ENCODE data around the gene MAP3K21.

GRCh38 chr1:233389893-233390292 lies 62.4 kb downstream of the MAP3K21 start:
- TF ChIP-seq CTCF (conservative IDR thresholded peaks at IDR 0.05 in 1 of 2, IDR thresholded peaks at IDR 0.05 in 1 of 2; ENCODE audit: low read depth in 1 of 2, low read length in 2 of 2) (no peak), EZH2 (IDR thresholded peaks at IDR 0.05; ENCODE audit: low read length, missing control alignments) (no peak)

Data from fibroblast of lung (primary cell).